SU-DHL-6 (cell line): ENCODE data around the gene F12.

Source experiments
- H2AFZ ChIP-seq: fragments of 200-600 bp; sonication (generic); 2 replicates; pipeline ENCODE4 v1.6.1; 2014; ENCODE audit warnings: low read depth, mild to moderate bottlenecking, moderate library complexity, mixed read lengths, antibody characterized with exemption, low read length; ENCODE audit not compliant: severe bottlenecking
- H3F3A ChIP-seq: fragments of 200-600 bp; shearing (Covaris generic); 2 replicates; pipeline ENCODE4 v1.6.0; 2016; ENCODE audit warnings: antibody characterized with exemption, mild to moderate bottlenecking; ENCODE audit not compliant: insufficient read depth
- H3K27ac ChIP-seq: fragments of 200-600 bp; sonication (generic); 2 replicates; pipeline ENCODE4 v1.5.1; 2016; ENCODE audit warnings: low read depth, mild to moderate bottlenecking, low read length, moderate library complexity, mixed read lengths
- H3K27me3 ChIP-seq: fragments of 200-600 bp; sonication (generic), shearing (Covaris generic); 2 replicates; pipeline ENCODE4 v1.6.0; 2014; ENCODE audit warnings: mild to moderate bottlenecking, low read length
- H3K36me3 ChIP-seq: fragments of 200-600 bp; sonication (generic); 2 replicates; pipeline ENCODE4 v1.6.1; 2014; ENCODE audit warnings: mild to moderate bottlenecking, low read length, mixed read lengths
- H3K4me2 ChIP-seq: fragments of 300-600, 200-600 bp; shearing (Covaris generic), sonication (generic); 2 replicates; pipeline ENCODE4 v1.6.0; 2014; ENCODE audit warnings: low read length, low read depth, mild to moderate bottlenecking; ENCODE audit not compliant: poor library complexity, severe bottlenecking
- H3K4me3 ChIP-seq: fragments of 200-600 bp; sonication (generic); 2 replicates; pipeline ENCODE4 v1.5.1; 2014; ENCODE audit warnings: antibody characterized with exemption, low read length, mild to moderate bottlenecking, mixed read lengths; ENCODE audit not compliant: insufficient read depth, poor library complexity, severe bottlenecking
- H3K79me2 ChIP-seq: fragments of 200-600 bp; sonication (generic); 2 replicates; pipeline ENCODE4 v1.6.1; 2014; ENCODE audit warnings: mild to moderate bottlenecking, low read length, moderate library complexity; ENCODE audit not compliant: insufficient read depth
- H3K9ac ChIP-seq: fragments of 200-600 bp; sonication (generic); 2 replicates; pipeline ENCODE4 v1.7.0; 2014; ENCODE audit warnings: mild to moderate bottlenecking, low read length
- H3K9me2 ChIP-seq: fragments of 200-600 bp; sonication (generic); replicated peaks from 2 replicates; pipeline ENCODE4 v1.6.1; 2014; ENCODE audit warnings: low read length; ENCODE audit not compliant: insufficient read depth
- H3K9me3 ChIP-seq: fragments of 200-600 bp; sonication (generic); 2 replicates; pipeline ENCODE4 v1.6.1; 2014; ENCODE audit warnings: low read length, mixed read lengths; ENCODE audit not compliant: insufficient read depth
- H4K20me1 ChIP-seq: fragments of 200-600 bp; sonication (generic); 2 replicates; pipeline ENCODE4 v1.6.1; 2014; ENCODE audit warnings: low read depth, mild to moderate bottlenecking, antibody characterized with exemption, low read length, moderate library complexity, mixed read lengths
- CTCF ChIP-seq: fragments of 200-600 bp; sonication (generic); IDR thresholded peaks from one replicate; pipeline ENCODE4 v1.5.1; 2017; ENCODE audit warnings: antibody characterized with exemption, mild to moderate bottlenecking, low read length, moderate library complexity; ENCODE audit not compliant: insufficient read depth, poor library complexity, severe bottlenecking
- EZH2phosphoT487 ChIP-seq: fragments of 200-600 bp; sonication (generic), shearing (Covaris generic); conservative IDR thresholded peaks from 2 replicates; pipeline ENCODE4 v1.6.1; 2018; ENCODE audit warnings: mild to moderate bottlenecking, antibody characterized with exemption, low read length, moderate library complexity, mixed read lengths

F12 gene

GRCh38 chr5:177374211-177374610, 35.2 kb downstream of the F12 start:
- Histone ChIP-seq H4K20me1 (no peaks in the 10 kb centered on the region), H3K9me2 (no peaks in the 10 kb centered on the region), H2AFZ (no peak overlapping the region), H3K36me3 (no peaks in the 10 kb centered on the region), H3K27me3 (no peaks in the 10 kb centered on the region), H3K4me2 (no peak overlapping the region), H3K9me3 (no peaks in the 10 kb centered on the region), H3K9ac (no peak overlapping the region), H3K79me2 (no peaks in the 10 kb centered on the region), H3K4me3 (no peak overlapping the region), H3K27ac (no peak overlapping the region), H3F3A (no peaks in the 10 kb centered on the region)
- TF ChIP-seq EZH2phosphoT487, result no peak
- no peak for TF ChIP-seq CTCF

- Histone ChIP-seq H3K4me3 (no peak overlapping the region), H3K27me3 (no peaks in the 10 kb centered on the region), H3K9ac (no peak overlapping the region), H3K9me2 (no peaks in the 10 kb centered on the region), H3K9me3 (no peaks in the 10 kb centered on the region), H3K27ac (no peak overlapping the region), H3K4me2 (no peak overlapping the region), H3K36me3 (no peaks in the 10 kb centered on the region), H3K79me2 (no peaks in the 10 kb centered on the region), H2AFZ (no peak overlapping the region), H4K20me1 (no peaks in the 10 kb centered on the region), H3F3A (no peaks in the 10 kb centered on the region)
- TF ChIP-seq CTCF, result no peak
- TF ChIP-seq EZH2phosphoT487, result no peak
Observed at GRCh38 chr5:177373806-177374205, 35.6 kb downstream of the F12 start.

- Histone ChIP-seq H3K27me3 (no peaks in the 10 kb centered on the region), H3K36me3 (no peaks in the 10 kb centered on the region), H3F3A (no peaks in the 10 kb centered on the region), H2AFZ (no peak overlapping the region), H3K4me2 (no peak overlapping the region), H3K4me3 (no peak overlapping the region), H3K9me2 (no peaks in the 10 kb centered on the region), H3K27ac (no peak overlapping the region), H3K9ac (no peak overlapping the region), H3K9me3 (no peaks in the 10 kb centered on the region), H4K20me1 (no peaks in the 10 kb centered on the region), H3K79me2 (no peaks in the 10 kb centered on the region)
- TF ChIP-seq EZH2phosphoT487 (no peak), CTCF (no peak)
Observed at GRCh38 chr5:177372910-177373309, 36.5 kb downstream of the F12 start.
